ENCODE measurements around the gene POGLUT3. TPM values are rescaled to one million over a fixed set of nuclear protein-coding genes. Genes with fewer than 3 reads are reported as not detected.

Gene POGLUT3
- total RNA-seq, 1 experiment from 2014 or later = 52.3 TPM

- BruUV-seq (replicated peaks) = no TSS peak
- Histone ChIP-seq H3K4me3 (ENCODE audit: low read depth in 2 of 2, low read length in 2 of 2) (no peak overlapping the region), H3K27ac (ENCODE audit: low read length) (no peak overlapping the region), H3K36me3 (ENCODE audit: control insufficient read depth, insufficient read depth, low read length) (no peaks in the 10 kb centered on the region), H3K27me3 (ENCODE audit: control insufficient read depth, insufficient read depth, low read length) (peaks cover 6% of the 10 kb centered on the region; the same call in 1 of the 2 replicates), H3K4me1 (ENCODE audit: control insufficient read depth, insufficient read depth, low read length) (no peaks in the 10 kb centered on the region), H3K9me3 (ENCODE audit: control insufficient read depth, insufficient read depth, low read depth, low read length) (no peaks in the 10 kb centered on the region)
- no peak for ATAC-seq
- intact Hi-C loops (cut with micrococcal nuclease; ENCODE audit: unreplicated experiment) (no loop called here), in situ Hi-C loops (cut with HindIII; ENCODE audit: low pct_unique_long_range_greater_than_20kb, low sequenced_read_pairs) (no loop called here)
- POLR2A ChIA-PET = no interaction called here
- TF ChIP-seq SIN3A (IDR thresholded peaks at IDR 0.05; ENCODE audit: borderline replicate concordance, insufficient read depth, low read depth, low read length) (no peak), CTCF (IDR thresholded peaks at IDR 0.05) (no peak), REST (IDR thresholded peaks at IDR 0.05; ENCODE audit: insufficient read depth in 1 of 2, low read depth in 2 of 2, low read length in 1 of 2) (no peak), POLR2AphosphoS5 (IDR thresholded peaks at IDR 0.05; ENCODE audit: low read depth, low read length) (no peak), TCF7L2 (IDR thresholded peaks at IDR 0.05; ENCODE audit: low read depth, low read length) (no peak)
- DNase-seq (ENCODE audit: low read depth, low spot score) = no peak
- CTCF ChIA-PET = no interaction called here
Measured at GRCh38 chr11:108536783-108537182, 38.6 kb upstream of the POGLUT3 start.

GRCh38 chr11:108535384-108535955, 37.3 kb upstream of the POGLUT3 start:
- no peak overlapping the region for H3K4me3 ChIP-seq (ENCODE audit: low read depth in 2 of 2, low read length in 2 of 2)
- intact Hi-C loops (cut with micrococcal nuclease; ENCODE audit: unreplicated experiment) (no loop called here), in situ Hi-C loops (cut with HindIII; ENCODE audit: low pct_unique_long_range_greater_than_20kb, low sequenced_read_pairs) (no loop called here)
- DNase-seq (ENCODE audit: low read depth, low spot score) = no peak
- ATAC-seq = no peak
- CTCF ChIA-PET = no interaction called here
- TF ChIP-seq CTCF (IDR thresholded peaks at IDR 0.05) = no peak
- no peak for TF ChIP-seq TCF7L2 (IDR thresholded peaks at IDR 0.05; ENCODE audit: low read depth, low read length)
- TF ChIP-seq SIN3A (IDR thresholded peaks at IDR 0.05; ENCODE audit: borderline replicate concordance, insufficient read depth, low read depth, low read length) = no peak
- no peak for TF ChIP-seq REST (IDR thresholded peaks at IDR 0.05; ENCODE audit: insufficient read depth in 1 of 2, low read depth in 2 of 2, low read length in 1 of 2)
- TF ChIP-seq POLR2AphosphoS5 (IDR thresholded peaks at IDR 0.05; ENCODE audit: low read depth, low read length) = no peak
- no peaks in the 10 kb centered on the region for H3K36me3 ChIP-seq (ENCODE audit: control insufficient read depth, insufficient read depth, low read length)
- H3K27ac ChIP-seq (ENCODE audit: low read length) = no peak overlapping the region
- no peaks in the 10 kb centered on the region for H3K9me3 ChIP-seq (ENCODE audit: control insufficient read depth, insufficient read depth, low read depth, low read length)
- no peaks in the 10 kb centered on the region for H3K4me1 ChIP-seq (ENCODE audit: control insufficient read depth, insufficient read depth, low read length)
- H3K27me3 ChIP-seq (ENCODE audit: control insufficient read depth, insufficient read depth, low read length) = peaks cover 6% of the 10 kb centered on the region; the same call in 1 of the 2 replicates
- no TSS peak for BruUV-seq (replicated peaks)
- POLR2A ChIA-PET = no interaction called here
